ENCODE measurements around the gene MADD.

- TF ChIP-seq, protein P1, sequence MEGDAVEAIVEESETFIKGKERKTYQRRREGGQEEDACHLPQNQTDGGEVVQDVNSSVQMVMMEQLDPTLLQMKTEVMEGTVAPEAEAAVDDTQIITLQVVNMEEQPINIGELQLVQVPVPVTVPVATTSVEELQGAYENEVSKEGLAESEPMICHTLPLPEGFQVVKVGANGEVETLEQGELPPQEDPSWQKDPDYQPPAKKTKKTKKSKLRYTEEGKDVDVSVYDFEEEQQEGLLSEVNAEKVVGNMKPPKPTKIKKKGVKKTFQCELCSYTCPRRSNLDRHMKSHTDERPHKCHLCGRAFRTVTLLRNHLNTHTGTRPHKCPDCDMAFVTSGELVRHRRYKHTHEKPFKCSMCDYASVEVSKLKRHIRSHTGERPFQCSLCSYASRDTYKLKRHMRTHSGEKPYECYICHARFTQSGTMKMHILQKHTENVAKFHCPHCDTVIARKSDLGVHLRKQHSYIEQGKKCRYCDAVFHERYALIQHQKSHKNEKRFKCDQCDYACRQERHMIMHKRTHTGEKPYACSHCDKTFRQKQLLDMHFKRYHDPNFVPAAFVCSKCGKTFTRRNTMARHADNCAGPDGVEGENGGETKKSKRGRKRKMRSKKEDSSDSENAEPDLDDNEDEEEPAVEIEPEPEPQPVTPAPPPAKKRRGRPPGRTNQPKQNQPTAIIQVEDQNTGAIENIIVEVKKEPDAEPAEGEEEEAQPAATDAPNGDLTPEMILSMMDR (IDR thresholded peaks at IDR 0.05; ENCODE audit: low read depth, low read length) = no peak
- TF ChIP-seq EZH2phosphoT487 (IDR thresholded peaks at IDR 0.05; ENCODE audit: low read depth) = no peak
These were observed 29.1 kb downstream of the MADD start for GRCh38 chr11:47299078-47299477.

Data from OCI-LY3 (cell line).